Left colon (tissue), 2 donors: ENCODE measurements around the gene HS3ST5. TPM values are rescaled to one million over a fixed set of nuclear protein-coding genes. Genes with fewer than 3 reads are reported as not detected.
A peak's percentile ranks its signal among the peaks of the same experiment; 100 is the strongest.
"Not testable (repeated sequence)": the region's sequence is repeated elsewhere in the genome, so short reads cannot be mapped to it uniquely, and the experiment has no call there.

Experiments used
- ATAC-seq: fragments of 200-7000 bp; cut with Tn5 transposase; one replicate; pipeline ENCODE4 v1.9.1; 2020; ENCODE audit warnings: mild to moderate bottlenecking, moderate library complexity
- DNase-seq, 2 donors: peaks; one replicate each; pipeline ENCODE4 v3.0.0-alpha.2; 2020
- intact Hi-C, 2 donors: fragments of 100-400 bp; cut with DNase I in 1 of 2; cut with micrococcal nuclease in 1 of 2; formaldehyde crosslinking; loops; one replicate each; pipeline versions ENCODE4 v1.11.2 to v1.14.0; 2022; cut with DNase I, micrococcal nuclease
- total RNA-seq, 2 donors: library from RNA; stranded (reverse); fragmentation: NEBNext Ultra II Directional; extraction: Animal tissue kit (Norgen Biotek cat#: 25700); gene quantifications; one replicate each; pipeline ENCODE4 v1.2.1, GENCODE V29; 2021
- donor health status: DM: no; HTN: no; CAD: no.
- donor health status: DM: yes; HTN: yes; CAD: no.

The HS3ST5 gene
- total RNA-seq, 2 donors from 2014 or later, result 0.20 TPM; not detected in 1

- ATAC-seq, result no peak
- intact Hi-C loops, result no loop called here
- no peak for DNase-seq
These were observed 940 bp upstream of the HS3ST5 start for GRCh38 chr6:114343782-114344144.

GRCh38 chr6:114342086-114342825 lies 567 bp downstream of the HS3ST5 start:
- ATAC-seq (peak; percentile 71), DNase-seq (peak; percentile 13 to 22)
- intact Hi-C loops, result no loop called here

GRCh38 chr6:114339706-114340105 lies 3.1 kb downstream of the HS3ST5 start:
- intact Hi-C loops, result no loop called here
- no peak for ATAC-seq
- no peak for DNase-seq

- ATAC-seq, result no peak
- no peak for DNase-seq
- intact Hi-C loops, result no loop called here
These were observed 8.6 kb downstream of the HS3ST5 start for GRCh38 chr6:114334237-114334636.

GRCh38 chr6:114327074-114327473 lies 15.7 kb downstream of the HS3ST5 start:
- DNase-seq (no peak), ATAC-seq (no peak)
- intact Hi-C loops, result no loop called here

GRCh38 chr6:114323784-114324183 lies 19.0 kb downstream of the HS3ST5 start:
- no peak for DNase-seq
- ATAC-seq, result no peak
- intact Hi-C loops, result no loop called here

GRCh38 chr6:114319749-114320148 lies 23.1 kb downstream of the HS3ST5 start:
- no peak for ATAC-seq
- intact Hi-C loops, result no loop called here
- no peak for DNase-seq

GRCh38 chr6:114315831-114316595 lies 26.8 kb downstream of the HS3ST5 start:
- ATAC-seq (peak; percentile 59), DNase-seq (no peak)
- intact Hi-C loops, result no loop called here

- ATAC-seq, intact Hi-C loops, DNase-seq: not testable (repeated sequence)
These were observed 29.0 kb downstream of the HS3ST5 start for GRCh38 chr6:114313816-114314215.

GRCh38 chr6:114312931-114313330 lies 29.9 kb downstream of the HS3ST5 start:
- no peak for DNase-seq
- intact Hi-C loops, result no loop called here
- no peak for ATAC-seq

- intact Hi-C loops, result no loop called here
- ATAC-seq (no peak), DNase-seq (no peak)
These were observed 32.8 kb downstream of the HS3ST5 start for GRCh38 chr6:114310053-114310452.

- intact Hi-C loops, result no loop called here
- DNase-seq (no peak), ATAC-seq (no peak)
These were observed 38.4 kb downstream of the HS3ST5 start for GRCh38 chr6:114304304-114304887.

- ATAC-seq (no peak), DNase-seq (no peak)
- intact Hi-C loops, result no loop called here
These were observed 41.1 kb downstream of the HS3ST5 start for GRCh38 chr6:114301596-114302219.

- no peak for ATAC-seq
- no peak for DNase-seq
- intact Hi-C loops, result no loop called here
These were observed 45.7 kb downstream of the HS3ST5 start for GRCh38 chr6:114297135-114297534.

- intact Hi-C loops, result no loop called here
- ATAC-seq, result no peak
- DNase-seq, result no peak
These were observed 50.4 kb downstream of the HS3ST5 start for GRCh38 chr6:114292431-114292830.

- no peak for ATAC-seq
- DNase-seq, result no peak
- intact Hi-C loops, result no loop called here
These were observed 51.4 kb downstream of the HS3ST5 start for GRCh38 chr6:114291428-114291827.

GRCh38 chr6:114290864-114291263 lies 52.0 kb downstream of the HS3ST5 start:
- intact Hi-C loops, result no loop called here
- ATAC-seq (no peak), DNase-seq (no peak)

- intact Hi-C loops, result no loop called here
- DNase-seq, result no peak
- no peak for ATAC-seq
These were observed 53.9 kb downstream of the HS3ST5 start for GRCh38 chr6:114288701-114289495.

GRCh38 chr6:114287461-114287860 lies 55.4 kb downstream of the HS3ST5 start:
- intact Hi-C loops, result no loop called here
- DNase-seq (no peak), ATAC-seq (no peak)
